OCI-LY1 (cell line): ENCODE results near the gene FAM24A.
A peak's percentile ranks its signal among the peaks of the same experiment; 100 is the strongest.

Experiments used
- H2AFZ ChIP-seq: fragments of 200-600 bp; sonication (generic), shearing (Covaris generic); 2 replicates; pipeline ENCODE4 v1.6.0; 2014; ENCODE audit warnings: antibody characterized with exemption, mild to moderate bottlenecking, low read length
- H3F3A ChIP-seq: fragments of 200-600 bp; sonication (generic), shearing (Covaris generic); 2 replicates; pipeline ENCODE4 v1.6.0; 2014; ENCODE audit warnings: mild to moderate bottlenecking, antibody characterized with exemption, low read length, moderate library complexity; ENCODE audit not compliant: insufficient read depth
- H3K27ac ChIP-seq: fragments of 200-600 bp; sonication (generic); 2 replicates; pipeline ENCODE4 v1.5.1; 2014; ENCODE audit warnings: low read length, mixed run types, mild to moderate bottlenecking, low read depth; ENCODE audit not compliant: poor library complexity, severe bottlenecking
- H3K27me3 ChIP-seq: fragments of 200-600 bp; sonication (generic); 2 replicates; pipeline ENCODE4 v1.6.0; 2014; ENCODE audit warnings: antibody characterized with exemption, mild to moderate bottlenecking, low read length, moderate library complexity; ENCODE audit not compliant: insufficient read depth
- H3K36me3 ChIP-seq: fragments of 200-600 bp; sonication (generic); 2 replicates; pipeline ENCODE4 v1.6.1; 2014; ENCODE audit warnings: mild to moderate bottlenecking, antibody characterized with exemption, low read length, moderate library complexity, mixed read lengths; ENCODE audit not compliant: insufficient read depth
- H3K4me1 ChIP-seq: fragments of 200-600 bp; sonication (generic); 2 replicates; pipeline ENCODE4 v1.5.1; 2014; ENCODE audit warnings: mild to moderate bottlenecking, low read length, moderate library complexity; ENCODE audit not compliant: insufficient read depth, severe bottlenecking
- H3K4me2 ChIP-seq: fragments of 200-600 bp; sonication (generic), shearing (Covaris generic); 2 replicates; pipeline ENCODE4 v1.6.1; 2014; ENCODE audit warnings: low read length
- H3K4me3 ChIP-seq: fragments of 200-600 bp; sonication (generic); 2 replicates; pipeline ENCODE4 v1.5.1; 2014; ENCODE audit warnings: low read length, low read depth, mild to moderate bottlenecking, mixed read lengths; ENCODE audit not compliant: poor library complexity, severe bottlenecking
- H3K79me2 ChIP-seq: fragments of 200-600 bp; shearing (Covaris generic); 2 replicates; pipeline ENCODE4 v1.6.1; 2016; ENCODE audit warnings: mixed run types, low read length, mixed read lengths; ENCODE audit not compliant: insufficient read depth
- H3K9ac ChIP-seq: fragments of 200-600 bp; sonication (generic), shearing (Covaris generic); 2 replicates; pipeline ENCODE4 v1.6.1; 2014; ENCODE audit warnings: mild to moderate bottlenecking, low read length, mixed read lengths
- H3K9me2 ChIP-seq: fragments of 200-600 bp; sonication (generic), shearing (Covaris generic); 2 replicates; pipeline ENCODE4 v1.6.1; 2014; ENCODE audit warnings: low read depth, mild to moderate bottlenecking, low read length, mixed read lengths
- H3K9me3 ChIP-seq: fragments of 200-600 bp; shearing (Covaris generic); 2 replicates; pipeline ENCODE4 v1.6.1; 2014; ENCODE audit warnings: low read length, mixed read lengths
- H4K20me1 ChIP-seq: fragments of 200-600 bp; sonication (generic), shearing (Covaris generic); 2 replicates; pipeline ENCODE4 v1.6.0; 2016; ENCODE audit warnings: mild to moderate bottlenecking, low read length; ENCODE audit not compliant: insufficient read depth
- EZH2 ChIP-seq: fragments of 200-600 bp; sonication (generic), shearing (Covaris generic); IDR thresholded peaks from 2 replicates; pipeline ENCODE4 v1.8.0; 2017; ENCODE audit warnings: borderline replicate concordance, mixed run types, mild to moderate bottlenecking, antibody characterized with exemption, low read length, moderate library complexity, mixed read lengths
- TF ChIP-seq, protein P1 (sequence below): fragments of 200-600 bp; sonication (generic), shearing (Covaris generic); IDR thresholded peaks from 2 replicates; pipeline ENCODE4 v1.5.1; 2017; ENCODE audit warnings: mild to moderate bottlenecking, antibody characterized with exemption, low read length, moderate library complexity, mixed read lengths

The FAM24A gene

DNA sequence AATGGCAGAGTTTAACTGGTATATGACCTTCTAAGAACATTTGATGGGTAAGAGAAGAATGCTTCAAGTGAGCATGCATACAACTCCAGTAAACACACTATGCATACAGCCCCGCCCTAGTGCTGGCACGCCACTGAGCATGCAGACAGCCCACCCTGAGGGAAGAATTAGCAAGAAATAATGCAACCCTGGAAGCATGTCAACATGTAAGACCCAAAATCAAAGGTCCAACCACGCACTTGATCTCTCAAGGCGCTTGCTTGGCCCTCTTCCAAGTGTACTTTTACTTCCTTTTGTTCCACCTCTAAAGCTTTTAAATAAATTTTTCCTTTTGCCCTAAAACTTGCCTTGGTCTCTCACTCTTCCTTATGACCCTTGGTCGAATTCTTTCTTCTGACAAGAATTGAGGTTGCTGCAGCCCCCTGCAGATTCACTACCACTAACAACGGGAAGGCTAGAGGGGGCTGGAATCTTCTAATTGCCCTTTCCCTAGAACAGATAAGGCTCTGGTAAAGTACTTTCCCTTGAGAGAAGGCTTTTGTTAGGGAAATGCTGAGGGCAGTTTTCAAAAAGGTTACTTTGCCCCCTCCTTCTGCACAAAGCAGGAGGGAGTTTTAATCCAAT lies 34.5 kb upstream of the FAM24A start:
- Histone ChIP-seq H3K4me3 (no peak overlapping the region), H3K9me3 (no peaks in the 10 kb centered on the region), H3K79me2 (peaks cover 39% of the 10 kb centered on the region), H3K9ac (no peak overlapping the region), H3K27me3 (no peaks in the 10 kb centered on the region), H3K4me1 (peaks cover 19% of the 10 kb centered on the region), H2AFZ (no peak overlapping the region), H3K27ac (no peak overlapping the region), H3K36me3 (peaks cover 26% of the 10 kb centered on the region), H3K9me2 (no peaks in the 10 kb centered on the region), H3F3A (no peaks in the 10 kb centered on the region), H4K20me1 (no peaks in the 10 kb centered on the region), H3K4me2 (no peak overlapping the region)
- TF ChIP-seq, protein P1, sequence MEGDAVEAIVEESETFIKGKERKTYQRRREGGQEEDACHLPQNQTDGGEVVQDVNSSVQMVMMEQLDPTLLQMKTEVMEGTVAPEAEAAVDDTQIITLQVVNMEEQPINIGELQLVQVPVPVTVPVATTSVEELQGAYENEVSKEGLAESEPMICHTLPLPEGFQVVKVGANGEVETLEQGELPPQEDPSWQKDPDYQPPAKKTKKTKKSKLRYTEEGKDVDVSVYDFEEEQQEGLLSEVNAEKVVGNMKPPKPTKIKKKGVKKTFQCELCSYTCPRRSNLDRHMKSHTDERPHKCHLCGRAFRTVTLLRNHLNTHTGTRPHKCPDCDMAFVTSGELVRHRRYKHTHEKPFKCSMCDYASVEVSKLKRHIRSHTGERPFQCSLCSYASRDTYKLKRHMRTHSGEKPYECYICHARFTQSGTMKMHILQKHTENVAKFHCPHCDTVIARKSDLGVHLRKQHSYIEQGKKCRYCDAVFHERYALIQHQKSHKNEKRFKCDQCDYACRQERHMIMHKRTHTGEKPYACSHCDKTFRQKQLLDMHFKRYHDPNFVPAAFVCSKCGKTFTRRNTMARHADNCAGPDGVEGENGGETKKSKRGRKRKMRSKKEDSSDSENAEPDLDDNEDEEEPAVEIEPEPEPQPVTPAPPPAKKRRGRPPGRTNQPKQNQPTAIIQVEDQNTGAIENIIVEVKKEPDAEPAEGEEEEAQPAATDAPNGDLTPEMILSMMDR, result no peak
- no peak for TF ChIP-seq EZH2

DNA sequence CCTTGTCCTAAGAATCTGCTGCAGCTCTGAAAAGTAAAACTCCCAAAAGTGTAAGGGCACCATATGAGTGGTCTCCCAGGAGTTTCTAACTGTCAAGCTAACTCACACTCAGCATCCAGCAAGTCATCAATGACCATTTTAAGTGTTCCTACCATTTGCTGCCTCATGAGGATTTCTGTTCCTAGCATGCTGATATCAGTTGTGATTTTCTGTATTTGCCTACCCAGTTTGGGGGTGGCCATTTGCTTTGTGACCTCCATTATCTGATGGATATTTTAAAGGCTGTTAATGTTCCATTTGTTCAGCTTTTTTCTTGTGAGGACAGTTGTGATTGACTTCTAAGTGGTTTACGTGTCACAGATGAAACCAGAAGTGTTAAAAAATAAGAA lies 33.9 kb upstream of the FAM24A start:
- TF ChIP-seq EZH2, result no peak
- TF ChIP-seq, protein P1, result no peak
- Histone ChIP-seq H3K27ac (no peak overlapping the region), H3K9ac (no peak overlapping the region), H2AFZ (no peak overlapping the region), H3K9me2 (no peaks in the 10 kb centered on the region), H4K20me1 (no peaks in the 10 kb centered on the region), H3K9me3 (no peaks in the 10 kb centered on the region), H3K79me2 (peaks cover 39% of the 10 kb centered on the region), H3F3A (no peaks in the 10 kb centered on the region), H3K4me3 (no peak overlapping the region), H3K4me2 (no peak overlapping the region), H3K4me1 (peaks cover 19% of the 10 kb centered on the region), H3K36me3 (peaks cover 26% of the 10 kb centered on the region), H3K27me3 (no peaks in the 10 kb centered on the region)

DNA sequence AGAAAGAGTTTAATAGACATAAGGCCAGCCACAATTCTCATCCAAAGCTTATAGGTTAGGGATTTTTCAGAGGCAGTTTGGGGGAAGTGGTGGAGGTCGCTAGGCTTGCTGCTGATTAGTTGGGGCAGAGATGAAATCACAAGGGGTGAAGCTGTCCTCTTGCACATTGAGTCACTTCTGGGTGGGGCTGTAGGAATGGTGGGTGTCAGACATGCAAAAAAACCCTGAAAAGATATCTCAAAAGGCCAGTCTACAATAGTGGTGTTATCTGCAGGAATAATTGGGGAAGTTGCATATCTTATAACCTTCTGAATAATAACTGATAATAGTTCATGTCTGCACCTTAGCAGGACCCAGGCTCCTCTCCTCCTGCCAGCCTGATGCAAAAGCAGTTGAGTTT lies 33.1 kb upstream of the FAM24A start:
- H3K9ac ChIP-seq, result no peak overlapping the region
- TF ChIP-seq, protein P1, result no peak
- no peak for TF ChIP-seq EZH2
- H2AFZ ChIP-seq, result no peak overlapping the region
- H3K27me3 ChIP-seq, result no peaks in the 10 kb centered on the region
- H3K4me3 ChIP-seq, result peak overlapping the region; percentile 83
- peaks cover 26% of the 10 kb centered on the region for H3K36me3 ChIP-seq
- H3K27ac ChIP-seq, result no peak overlapping the region
- no peaks in the 10 kb centered on the region for H3K9me2 ChIP-seq
- H3K4me2 ChIP-seq, result 0 out of 2 replicates have a peak overlapping the region, but pooled peaks have one; percentile 77
- H3F3A ChIP-seq, result no peaks in the 10 kb centered on the region
- H4K20me1 ChIP-seq, result no peaks in the 10 kb centered on the region
- H3K9me3 ChIP-seq, result no peaks in the 10 kb centered on the region
- peaks cover 19% of the 10 kb centered on the region for H3K4me1 ChIP-seq
- H3K79me2 ChIP-seq, result peaks cover 39% of the 10 kb centered on the region
